T-helper 9 cell (primary cell): ENCODE results near the gene MINDY3.
"Not testable (repeated sequence)": the region's sequence is repeated elsewhere in the genome, so short reads cannot be mapped to it uniquely, and the experiment has no call there.

Source experiments
- DNase-seq: peaks from one replicate; pipeline ENCODE4 v3.0.0-alpha.2; 2020
- total RNA-seq, 2 donors: gene quantifications; one replicate each; lab custom pipeline; 2026; lab: John Stamatoyannopoulos, UW

The MINDY3 gene
- 33.8 to 42.8 reads per million in 2 donors for total RNA-seq

- peak; percentile 58 for DNase-seq
Observed at GRCh38 chr10:15859906-15860691, at the start of gene MINDY3. MINDY3 (minus strand) TSS chr10:15860507; CDS start chr10:15860299, 208 bp downstream.

DNA sequence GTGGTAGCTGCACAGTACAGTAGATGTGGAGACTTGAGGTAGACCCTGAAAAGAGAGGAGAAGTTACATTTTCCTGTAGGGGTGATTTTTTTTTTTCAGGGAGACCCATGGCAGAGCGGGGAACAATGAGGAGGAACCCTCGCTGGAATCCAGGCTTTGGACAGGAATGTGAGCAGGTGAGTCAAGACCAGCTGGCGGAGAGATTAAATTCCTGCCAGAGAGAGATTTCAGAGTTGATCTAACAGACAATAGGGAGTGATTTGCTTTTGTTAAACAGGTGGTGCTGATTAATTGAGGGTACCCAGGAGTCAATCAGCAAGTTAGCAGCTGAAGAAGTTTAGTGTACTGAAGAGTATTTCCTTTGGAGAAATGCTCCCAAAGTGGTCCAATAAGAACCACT lies 41.6 kb upstream of the MINDY3 start:
- DNase-seq = no peak

DNA sequence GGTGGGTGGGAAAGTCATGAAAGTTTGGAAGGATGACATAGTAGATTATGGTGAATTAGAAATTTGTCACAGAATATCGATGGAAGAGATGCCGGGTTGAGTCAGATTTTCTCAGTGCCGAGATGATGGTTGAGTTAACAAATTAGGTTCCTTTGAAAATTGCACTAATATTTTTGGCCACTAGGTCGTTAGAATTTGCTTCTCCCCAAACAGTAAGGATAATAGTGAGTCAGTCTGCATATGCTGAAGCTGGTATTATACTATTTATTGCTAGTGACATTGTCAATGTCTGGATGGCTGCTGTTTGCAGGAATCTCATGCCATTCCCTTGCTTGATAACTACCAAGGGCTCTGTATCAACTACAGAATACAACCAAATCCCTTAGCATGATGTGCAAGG lies 37.7 kb upstream of the MINDY3 start:
- no peak for DNase-seq

DNA sequence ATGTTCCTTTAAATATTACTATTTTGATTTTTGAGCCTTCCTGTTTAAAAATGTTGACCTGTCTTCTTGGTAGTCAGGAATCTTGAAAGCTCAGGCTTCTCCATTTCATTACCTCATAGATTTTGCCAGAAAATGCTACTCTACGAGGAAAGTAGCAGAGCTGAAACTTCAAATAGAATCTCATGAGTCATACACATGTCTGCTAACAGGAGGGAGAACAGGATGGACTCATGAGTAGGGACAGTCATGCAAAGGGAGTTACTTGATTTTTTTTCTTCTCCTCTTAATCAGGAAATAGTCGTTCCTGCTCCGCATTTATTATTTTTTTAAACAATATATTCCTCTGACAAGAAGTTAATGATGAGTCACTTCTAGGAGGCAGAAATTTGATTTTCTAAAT lies 37.0 kb upstream of the MINDY3 start:
- no peak for DNase-seq

DNA sequence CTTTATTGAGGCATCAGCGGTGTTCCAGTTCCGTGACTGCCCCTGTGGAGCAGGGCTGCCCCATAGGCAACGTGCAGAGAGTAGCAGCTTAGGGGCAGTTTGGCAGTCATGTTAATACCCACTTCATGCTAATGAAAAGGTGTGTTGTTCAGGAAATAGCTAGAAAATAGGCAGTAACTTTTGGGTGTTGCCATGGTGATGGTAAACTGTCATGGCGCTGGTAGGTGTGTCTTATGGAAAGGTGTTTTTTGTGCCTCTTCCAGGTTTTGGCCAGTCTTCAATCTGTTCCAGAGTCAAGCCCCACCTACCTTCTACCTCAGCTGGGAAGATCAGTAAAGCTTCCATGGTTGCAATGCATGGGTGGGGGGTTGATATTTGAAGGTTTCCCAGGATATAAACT lies 36.3 kb upstream of the MINDY3 start:
- no peak for DNase-seq

- no peak for DNase-seq
Observed at GRCh38 chr10:15884447-15884846, 24.1 kb upstream of the MINDY3 start.

DNA sequence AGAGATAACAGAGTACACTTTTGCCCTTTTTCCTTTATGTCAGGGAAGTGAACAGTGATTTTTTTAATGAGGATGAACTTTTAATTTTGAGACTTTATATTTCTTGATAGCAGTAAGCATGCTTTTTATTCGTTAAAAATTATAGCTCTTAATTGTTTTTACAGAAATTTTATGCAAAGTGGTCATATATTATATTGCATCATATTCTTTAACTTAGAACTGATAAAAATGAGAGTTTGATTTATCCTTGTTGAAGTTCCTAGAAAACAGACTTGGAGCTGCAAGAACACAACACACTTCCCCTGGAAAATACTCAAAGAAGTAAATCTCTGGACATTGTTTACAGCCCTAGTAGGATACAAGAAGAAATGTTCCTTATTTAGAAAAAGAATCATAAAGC lies 21.2 kb upstream of the MINDY3 start:
- no peak for DNase-seq

DNA sequence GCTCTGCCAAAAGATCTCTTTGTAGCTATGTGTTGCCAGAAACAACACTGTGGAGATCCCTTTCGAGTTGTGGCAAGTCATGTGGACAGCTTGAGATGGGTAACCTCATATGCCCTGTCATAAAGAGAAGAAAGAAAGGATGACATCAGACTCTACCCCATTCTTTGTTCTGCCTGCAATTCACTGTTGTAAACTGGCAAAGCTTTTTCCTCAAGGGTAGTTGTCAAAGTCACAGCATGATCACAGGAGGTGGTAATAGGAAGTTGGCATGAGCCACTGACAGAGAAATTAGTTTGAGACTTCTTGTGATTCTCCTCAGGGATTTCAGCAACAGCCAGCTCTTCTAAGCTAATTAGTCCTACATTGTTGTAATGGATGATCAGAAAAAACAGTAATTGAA lies 19.4 kb upstream of the MINDY3 start:
- no peak for DNase-seq

DNA sequence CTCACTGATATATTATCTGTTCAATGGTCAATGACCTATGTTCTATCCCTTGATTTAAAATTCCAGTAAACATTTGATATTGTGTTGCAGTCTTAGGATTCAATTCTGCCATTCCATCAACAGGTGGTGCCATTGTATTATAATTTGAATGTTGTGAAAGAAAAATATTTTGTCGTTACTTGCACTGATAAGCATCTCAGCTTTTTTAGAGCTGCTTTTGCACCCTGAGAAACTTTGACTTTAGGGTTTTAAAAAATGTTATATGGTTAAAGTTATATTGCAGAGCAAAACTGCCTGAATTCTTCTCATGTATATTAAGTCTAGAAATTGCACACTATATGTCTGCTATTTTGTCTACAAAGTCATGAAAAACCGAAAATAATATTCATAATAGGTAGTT lies 18.8 kb upstream of the MINDY3 start:
- DNase-seq = no peak

DNA sequence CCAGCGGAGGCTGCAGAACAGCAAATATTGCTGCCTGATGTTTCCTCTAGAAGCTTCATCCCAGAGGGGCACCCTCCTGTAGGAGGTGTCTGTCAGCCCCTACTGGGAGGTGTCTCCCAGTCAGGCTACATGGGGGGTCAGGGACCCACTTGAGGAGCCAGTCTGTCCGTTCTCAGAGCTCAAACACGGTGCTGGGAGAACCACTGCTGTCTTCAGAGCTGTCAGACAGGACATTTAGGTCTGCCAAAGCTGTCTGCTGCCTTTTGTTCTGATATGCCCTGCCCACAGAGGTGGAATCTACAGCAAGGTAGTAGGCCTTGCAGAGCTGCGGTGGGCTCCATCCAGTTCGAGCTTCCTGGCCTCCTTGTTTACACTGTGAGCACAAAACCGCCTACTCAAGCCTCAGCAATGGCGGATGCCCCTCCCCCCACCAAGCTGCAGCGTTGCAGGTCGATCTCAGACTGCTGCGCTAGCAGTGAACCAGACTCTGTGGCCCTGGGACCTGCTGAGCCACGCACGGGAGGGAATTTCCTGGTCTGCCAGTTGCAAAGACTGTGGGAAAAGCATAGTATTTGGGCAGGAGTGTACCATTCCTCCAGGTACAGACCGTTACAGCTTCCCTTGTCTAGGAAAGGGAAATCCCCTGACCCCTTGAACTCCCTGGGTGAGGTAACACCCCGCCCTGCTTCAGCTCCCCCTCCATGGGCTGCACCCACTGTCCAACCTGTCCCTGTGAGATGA lies 17.7 kb upstream of the MINDY3 start:
- DNase-seq = no peak

GRCh38 chr10:15876274-15876673 lies 16.0 kb upstream of the MINDY3 start:
- DNase-seq = not testable (repeated sequence)

DNA sequence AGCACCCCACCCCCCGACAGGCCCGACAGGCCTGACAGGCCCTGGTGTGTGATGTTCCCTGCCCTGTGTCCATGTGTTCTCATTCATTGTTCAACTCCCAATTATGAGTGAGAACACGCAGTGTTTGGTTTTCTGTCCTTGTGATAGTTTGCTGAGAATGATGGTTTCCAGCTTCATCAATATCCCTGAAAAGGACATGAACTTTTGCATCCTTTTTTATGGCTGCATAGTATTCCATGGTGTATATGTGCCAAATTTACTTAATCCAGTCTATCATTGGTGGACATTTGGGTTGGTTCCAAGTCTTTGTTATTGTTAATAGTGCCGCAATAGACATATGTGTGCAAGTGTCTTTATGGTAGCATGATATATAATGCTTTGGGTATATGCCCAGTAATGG lies 12.3 kb upstream of the MINDY3 start:
- not testable (repeated sequence) for DNase-seq

- DNase-seq = no peak
Observed at GRCh38 chr10:15871823-15872222, 11.5 kb upstream of the MINDY3 start.

- DNase-seq = no peak
Observed at GRCh38 chr10:15869935-15870334, 9.6 kb upstream of the MINDY3 start.

GRCh38 chr10:15868006-15868405 lies 7.7 kb upstream of the MINDY3 start:
- DNase-seq = no peak

DNA sequence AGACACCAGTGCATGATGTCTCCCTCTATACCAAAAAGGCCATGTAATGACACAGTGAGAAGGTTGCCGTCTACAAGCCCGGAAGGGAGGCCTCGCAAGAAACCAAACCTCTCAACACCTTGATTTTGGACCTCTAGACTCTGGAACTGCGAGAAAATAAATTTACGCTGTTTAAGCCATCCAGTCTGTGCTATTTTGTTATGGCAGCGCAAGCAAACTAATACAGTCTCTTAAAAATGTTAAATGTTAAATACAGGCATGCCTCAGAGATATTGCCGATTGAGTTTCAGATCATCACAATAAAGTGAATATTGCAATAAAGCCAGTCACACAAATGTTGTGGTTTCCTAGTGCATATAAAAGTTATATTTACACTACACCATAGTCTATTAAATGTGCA lies 5.0 kb upstream of the MINDY3 start:
- no peak for DNase-seq

DNA sequence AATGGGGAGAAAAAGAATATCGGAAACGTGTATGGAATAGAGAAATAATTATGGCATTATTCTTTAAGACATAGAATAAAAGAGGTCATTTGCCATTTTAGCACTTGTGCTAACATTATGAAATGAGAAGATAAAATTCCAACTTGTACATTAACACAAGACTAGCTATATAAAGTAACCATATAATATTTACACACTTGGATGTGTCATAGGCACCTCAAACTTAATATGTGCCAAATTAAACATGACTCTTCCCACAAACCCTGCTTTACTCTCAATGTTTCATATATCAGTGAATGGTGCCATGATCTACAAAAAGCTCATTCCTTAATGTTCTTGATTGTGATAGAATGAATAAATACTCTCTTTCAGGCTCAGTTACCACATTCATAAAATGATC lies 4.1 kb upstream of the MINDY3 start:
- DNase-seq = no peak

GRCh38 chr10:15863733-15864132 lies 3.4 kb upstream of the MINDY3 start:
- DNase-seq = no peak

GRCh38 chr10:15863323-15863722 lies 3.0 kb upstream of the MINDY3 start:
- DNase-seq = no peak

DNA sequence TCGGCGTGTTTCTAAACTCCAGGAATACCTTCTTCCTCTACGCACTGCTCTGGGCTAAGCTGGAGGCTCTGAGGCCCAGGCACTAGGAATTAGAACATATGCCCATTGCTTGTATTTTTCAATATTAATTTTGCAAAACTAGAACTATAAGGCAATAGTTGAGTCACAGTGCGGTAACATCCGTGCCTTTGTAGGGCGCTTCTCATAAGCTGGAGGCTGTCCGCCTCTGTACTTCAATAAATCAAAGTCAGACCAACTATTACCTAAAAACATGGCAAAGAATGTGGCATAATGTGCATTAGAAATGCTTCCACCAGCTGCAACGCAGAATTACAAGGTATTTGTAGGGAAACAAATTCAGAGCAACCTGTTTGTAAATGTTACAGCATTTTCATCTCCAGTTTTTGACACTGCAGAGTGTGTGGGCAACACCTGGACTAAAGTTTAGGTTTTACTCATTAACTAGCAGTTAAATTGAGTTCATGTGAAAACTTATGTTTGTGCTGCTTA lies 440 bp upstream of the MINDY3 start:
- no peak for DNase-seq

- no peak for DNase-seq
Observed at GRCh38 chr10:15859509-15859905, 800 bp downstream of the MINDY3 start.

DNA sequence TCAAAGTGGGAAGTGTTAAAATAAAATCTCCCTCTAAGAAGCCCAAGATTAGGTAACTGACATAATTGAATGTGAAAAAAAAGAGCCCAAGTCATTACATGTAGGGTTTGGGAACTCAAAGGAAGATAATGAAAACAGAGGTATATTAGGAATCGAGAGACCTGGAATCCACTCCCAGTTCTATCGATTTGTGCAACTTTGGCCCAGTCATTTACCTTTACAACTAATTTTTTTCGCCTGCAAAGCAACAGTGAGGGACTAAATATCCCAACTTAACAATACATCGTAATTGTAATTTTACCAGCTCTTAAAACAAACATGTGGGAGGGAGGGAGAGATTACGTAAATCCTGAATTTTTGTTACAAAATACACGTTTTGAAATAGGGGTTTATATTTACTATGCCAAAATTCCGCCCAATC lies 1.4 kb downstream of the MINDY3 start:
- no peak for DNase-seq

DNA sequence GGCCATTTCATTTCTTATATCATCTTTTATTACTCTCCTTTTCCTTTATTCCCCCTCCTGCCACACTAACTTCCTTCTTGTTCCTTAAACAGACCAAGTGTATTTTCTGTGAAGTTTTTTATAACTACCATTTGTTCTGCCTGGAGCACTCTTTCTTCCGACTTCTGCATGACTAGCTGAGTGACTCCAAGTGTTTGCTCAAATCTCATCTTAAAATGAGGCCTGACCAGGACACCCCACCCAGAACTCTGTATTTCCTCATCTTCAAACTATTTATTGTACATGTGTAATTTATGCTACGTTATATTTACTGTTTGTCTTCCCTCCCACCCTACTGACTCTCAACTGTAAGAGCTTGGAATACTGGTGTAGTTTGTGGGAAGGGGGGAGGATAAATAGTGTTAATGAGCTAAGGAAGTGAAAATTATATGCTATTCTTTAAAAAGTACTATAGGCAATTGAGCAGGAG lies 3.2 kb downstream of the MINDY3 start:
- no peak for DNase-seq
